Heart right ventricle (tissue), 16 donors: ENCODE results near the gene ADCK2. TPM values are rescaled to one million over a fixed set of nuclear protein-coding genes. Genes with fewer than 3 reads are reported as not detected.

Source experiments
- ATAC-seq, 8 donors: fragments of 200-7000 bp; cut with Tn5 transposase; one replicate each; pipeline ENCODE4 v1.9.1; 2020; ENCODE audit warnings: mild to moderate bottlenecking in 8 of 8, moderate library complexity in 8 of 8, moderate number of reproducible peaks in 1 of 8
- DNase-seq, 2 donors: peaks; one replicate each; pipeline ENCODE4 v3.0.0-alpha.2; 2020
- H3K27ac ChIP-seq, 10 donors: fragments of 200-600 bp; sonication (generic) in 2 of 10; one replicate each; pipeline versions ENCODE4 v1.5.0 to v1.8.0; 2020 to 2022; ENCODE audit warnings: mild to moderate bottlenecking in 3 of 10
- H3K27me3 ChIP-seq, 7 donors: fragments of 200-600 bp; one replicate each; pipeline ENCODE4 v1.8.0; 2021 to 2022; ENCODE audit warnings: mild to moderate bottlenecking in 2 of 7
- H3K36me3 ChIP-seq, 9 donors: fragments of 200-600 bp; sonication (generic) in 1 of 9; one replicate each; pipeline versions ENCODE4 v1.5.0 to v1.8.0; 2020 to 2022; ENCODE audit warnings: mild to moderate bottlenecking in 2 of 9
- H3K4me1 ChIP-seq, 9 donors: fragments of 200-600 bp; sonication (generic) in 1 of 9; one replicate each; pipeline versions ENCODE4 v1.5.0 to v1.8.0; 2020 to 2022; ENCODE audit warnings: mild to moderate bottlenecking in 4 of 9
- H3K4me3 ChIP-seq, 10 donors: fragments of 200-600 bp; sonication (generic) in 2 of 10; one replicate each; pipeline versions ENCODE4 v1.5.0 to v1.8.0; 2020 to 2022; ENCODE audit warnings: mild to moderate bottlenecking in 7 of 10, moderate library complexity in 2 of 10
- H3K9me3 ChIP-seq, 11 donors: fragments of 200-600 bp in 10 of 11; sonication (generic) in 2 of 11; one replicate each; pipeline versions ENCODE4 v1.5.0 to v1.8.0; 2013 to 2022; ENCODE audit warnings: mild to moderate bottlenecking in 2 of 11, control low read depth in 1 of 11, moderate library complexity in 1 of 11
- WGBS, 2 donors: extraction: QIAGEN DNeasy Blood & Tissue Kit; methylation state at CpG; one replicate each; pipeline ENCODE4 v1.1.7; 2013; ENCODE audit warnings: inconsistent platforms in 1 of 2; 5-methylcytosine and 5-hydroxymethylcytosine counted together
- intact Hi-C, 10 donors: fragments of 100-400 bp; cut with DNase I; formaldehyde crosslinking; loops; one replicate each; pipeline versions ENCODE4 v1.11.1 to v1.14.2; 2022
- polyA plus RNA-seq, 2 donors: library from polyadenylated mRNA; stranded (reverse); fragments of 200-250 nt; gene quantifications; one replicate each; pipeline ENCODE4 v1.2.3, GENCODE V29; 2013
- total RNA-seq, 10 donors: library from RNA; stranded (reverse); fragmentation: NEBNext Ultra II Directional in 3 of 10; extraction: Animal tissue kit (Norgen Biotek cat#: 25700) in 3 of 10; gene quantifications; one replicate each; pipeline versions ENCODE4 v1.2.1 to v1.2.4, GENCODE V29; 2021 to 2023
- TF ChIP-seq, protein P1 (sequence below), 9 donors: fragments of 200-600 bp; sonication (generic) in 2 of 9; IDR thresholded peaks; one replicate each; pipeline versions ENCODE4 v1.5.0 to v1.8.0; 2021 to 2022; ENCODE audit warnings: antibody characterized with exemption in 9 of 9, mild to moderate bottlenecking in 5 of 9, moderate library complexity in 1 of 9
- donor health status: Arrhythmogenic right ventricular cardiomyopathy.
- donor health status: ischemic (EF 13 %, LVEDD 7.1; RV severe dilation, severe dysfunction).
- donor health status: healthy with polysubstance abuse.
- donor health status: DM: no; HTN: yes; CAD: no.
- donor health status: DM: no; HTN: no; CAD: no.
- donor health status: ischemic (EF 25% LVEDD 6.9; RV normal size, moderate dysfunction).
- donor health status: ischemic (EF 25% LVEDD 5.7; RV mildly dilated, moderate dysfunction).
- donor health status: healthy.
- donor health status: DM: yes; HTN: yes; CAD: no.
- donor health status: Ischemic cardiomyopathy.
- donor health status: ischemic (EF 35%, LVEDD 5.7; RV mildly dilated, moderate dysfunction).
- donor health status: nonischemic (EF 11% LVEDD 7.7; RV severe dilation, severe dysfunction).
- donor health status: DM: yes; HTN: yes; CAD: no.
- donor health status: PGD.
- donor health status: ischemic (EF 29% LVEDD 5.4; RV normal size, mild dysfunction).
- donor health status: nonischemic (EF 23%, LVEDD 6.1; RV moderate dilation, normal function).

Gene ADCK2
- total and polyA plus RNA-seq, 12 donors = 5.6 to 11.4 (median 8.2) TPM

DNA sequence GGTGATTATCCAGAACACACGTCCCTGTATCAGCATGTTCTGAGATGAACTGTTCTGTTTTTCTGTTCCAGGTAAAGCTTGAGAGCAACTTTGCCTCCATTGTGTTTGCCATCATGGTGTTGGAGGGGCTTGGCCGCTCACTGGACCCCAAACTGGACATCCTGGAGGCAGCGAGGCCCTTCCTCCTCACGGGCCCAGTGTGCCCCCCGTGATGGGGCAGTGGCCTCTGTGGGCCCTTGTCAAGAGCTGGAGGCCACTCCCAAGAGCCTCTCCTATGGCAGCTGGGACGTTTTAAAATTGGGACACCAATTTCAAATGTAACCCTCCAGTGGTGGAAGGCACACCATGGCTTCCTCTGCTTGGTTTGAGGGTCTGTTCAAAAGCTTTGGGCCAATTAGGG is 21.8 kb downstream of the ADCK2 start:
- TF ChIP-seq, protein P1, sequence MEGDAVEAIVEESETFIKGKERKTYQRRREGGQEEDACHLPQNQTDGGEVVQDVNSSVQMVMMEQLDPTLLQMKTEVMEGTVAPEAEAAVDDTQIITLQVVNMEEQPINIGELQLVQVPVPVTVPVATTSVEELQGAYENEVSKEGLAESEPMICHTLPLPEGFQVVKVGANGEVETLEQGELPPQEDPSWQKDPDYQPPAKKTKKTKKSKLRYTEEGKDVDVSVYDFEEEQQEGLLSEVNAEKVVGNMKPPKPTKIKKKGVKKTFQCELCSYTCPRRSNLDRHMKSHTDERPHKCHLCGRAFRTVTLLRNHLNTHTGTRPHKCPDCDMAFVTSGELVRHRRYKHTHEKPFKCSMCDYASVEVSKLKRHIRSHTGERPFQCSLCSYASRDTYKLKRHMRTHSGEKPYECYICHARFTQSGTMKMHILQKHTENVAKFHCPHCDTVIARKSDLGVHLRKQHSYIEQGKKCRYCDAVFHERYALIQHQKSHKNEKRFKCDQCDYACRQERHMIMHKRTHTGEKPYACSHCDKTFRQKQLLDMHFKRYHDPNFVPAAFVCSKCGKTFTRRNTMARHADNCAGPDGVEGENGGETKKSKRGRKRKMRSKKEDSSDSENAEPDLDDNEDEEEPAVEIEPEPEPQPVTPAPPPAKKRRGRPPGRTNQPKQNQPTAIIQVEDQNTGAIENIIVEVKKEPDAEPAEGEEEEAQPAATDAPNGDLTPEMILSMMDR (IDR thresholded peaks at IDR 0.05) = no peak
- 84 to 90% methylated on average over 6 of the region's 6 CpGs for WGBS, 2 donors
- H3K9me3 ChIP-seq = no peaks in the 10 kb centered on the region
- H3K4me3 ChIP-seq = no peak overlapping the region
- DNase-seq (no peak), ATAC-seq (no peak)
- H3K27ac ChIP-seq = no peak overlapping the region
- peaks cover 0 to 39% (median 6%) of the 10 kb centered on the region in 9 donors for H3K36me3 ChIP-seq
- H3K27me3 ChIP-seq = no peaks in the 10 kb centered on the region
- intact Hi-C loops = loop anchor here in 2 of 10 donors (10.0 kb wide), 2 partner anchors 230 to 320 kb away; partner anchors contain the start of genes BRAF (in 1 of the 2) and MRPS33 (in 1 of the 2)
- peaks cover 5 to 31% (median 27%) of the 10 kb centered on the region in 9 donors for H3K4me1 ChIP-seq

- ATAC-seq (no peak), DNase-seq (no peak)
- TF ChIP-seq, protein P1 (IDR thresholded peaks at IDR 0.05) = no peak
- Histone ChIP-seq H3K9me3 (no peaks in the 10 kb centered on the region), H3K4me1 (peaks cover 5 to 31% (median 27%) of the 10 kb centered on the region in 9 donors), H3K27ac (peak overlapping the region in 3 of 10 donors; percentile 92 to 99 (median 99)), H3K27me3 (no peaks in the 10 kb centered on the region), H3K4me3 (no peak overlapping the region), H3K36me3 (peaks cover 0 to 31% (median under 1%) of the 10 kb centered on the region in 9 donors)
- WGBS, 2 donors = 94 to 95% methylated on average over 11 of the region's 11 CpGs
- intact Hi-C loops = loop anchor here in 3 of 10 donors (5.0 to 10.0 kb wide), 3 partner anchors 227 to 319 kb away; partner anchors contain the start of genes BRAF (in 2 of the 3) and MRPS33 (in 1 of the 3)
These were observed 22.6 kb downstream of the ADCK2 start for GRCh38 chr7:140695381-140695780.

DNA sequence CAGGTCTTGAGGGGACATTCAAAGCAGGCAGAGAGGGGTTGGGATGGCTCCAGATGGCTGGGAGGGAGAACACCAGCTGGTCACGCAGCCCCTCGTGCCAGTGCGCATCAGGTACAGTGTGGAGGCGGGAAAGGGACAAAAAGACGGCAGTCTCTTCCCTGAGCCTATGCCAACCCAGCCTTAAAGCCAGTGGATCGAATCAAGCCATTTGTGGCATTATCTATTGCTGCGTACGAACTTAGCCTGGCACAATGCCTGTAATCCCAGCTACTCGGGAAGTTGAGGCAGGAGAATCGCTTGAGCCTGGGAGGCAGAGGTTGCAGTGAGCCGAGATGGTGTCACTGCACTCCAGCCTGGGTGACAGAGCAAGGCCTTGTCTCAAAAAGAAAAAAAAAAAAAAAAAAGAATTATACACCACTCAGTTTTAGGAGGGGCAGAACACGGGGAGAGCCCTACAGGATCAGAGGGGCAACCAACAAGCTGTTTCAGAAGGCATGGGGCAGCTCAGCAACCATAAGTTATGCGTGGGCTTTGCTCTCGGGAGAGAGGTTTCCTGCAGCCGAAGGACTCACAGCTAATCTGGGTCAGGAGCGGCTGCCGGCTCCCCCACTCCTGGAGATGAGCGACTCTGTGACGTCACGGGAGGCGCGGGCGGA is 23.4 kb downstream of the ADCK2 start:
- Histone ChIP-seq H3K27ac (peak overlapping the region; percentile 81 to 99 (median 95)), H3K4me3 (peak overlapping the region; percentile 48 to 96 (median 79)), H3K36me3 (peaks cover 0 to 27% (median 0%) of the 10 kb centered on the region in 9 donors), H3K27me3 (no peaks in the 10 kb centered on the region), H3K4me1 (peaks cover 5 to 31% (median 27%) of the 10 kb centered on the region in 9 donors), H3K9me3 (no peaks in the 10 kb centered on the region)
- DNase-seq = peak; percentile 96 to 97
- intact Hi-C loops = loop anchor here in 3 of 10 donors (5.0 to 10.0 kb wide), 3 partner anchors 226 to 319 kb away; partner anchors contain the start of genes BRAF (in 2 of the 3) and MRPS33 (in 1 of the 3)
- TF ChIP-seq, protein P1 (IDR thresholded peaks at IDR 0.05) = no peak
- 21 to 22% methylated on average over 23 of the region's 23 CpGs for WGBS, 2 donors
- ATAC-seq = peak in 6 of 8 donors; percentile 3 to 99 (median 98)

DNA sequence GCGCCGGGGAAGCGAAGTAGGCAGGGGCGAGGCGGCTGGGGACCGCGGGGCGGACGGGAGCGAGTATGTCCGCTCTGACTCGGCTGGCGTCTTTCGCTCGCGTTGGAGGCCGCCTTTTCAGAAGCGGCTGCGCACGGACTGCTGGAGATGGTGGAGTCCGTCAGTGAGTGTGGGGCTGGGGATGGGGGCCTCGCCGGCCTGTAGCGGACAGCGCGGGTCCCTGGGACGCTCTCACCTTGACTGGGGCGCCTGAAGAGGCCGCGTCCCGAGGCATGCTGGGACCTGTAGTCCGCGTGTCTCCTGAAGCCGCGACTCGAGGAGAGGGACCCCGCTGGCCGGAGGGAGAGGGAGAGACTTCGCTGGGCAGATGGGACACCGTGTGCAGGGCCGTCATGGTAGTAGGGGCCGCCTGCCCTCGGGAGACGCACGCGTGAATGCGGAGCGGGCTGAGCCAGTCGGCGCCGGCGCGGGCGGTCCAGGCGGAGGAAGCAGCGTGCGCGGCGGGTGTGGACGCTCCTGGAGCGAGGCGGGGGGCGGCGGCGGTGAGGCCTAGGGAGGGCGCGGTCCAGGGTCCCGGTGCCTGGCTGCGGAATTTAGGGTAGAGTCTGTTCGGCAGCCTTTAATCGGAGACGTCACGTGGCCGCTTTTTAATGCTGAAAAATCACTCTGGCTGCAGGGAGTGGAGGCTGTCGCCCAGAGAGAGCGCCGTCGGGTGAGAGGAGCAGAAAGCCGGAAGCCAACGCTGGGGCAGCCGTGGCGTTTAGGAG is 24.1 kb downstream of the ADCK2 start, which contains the start of gene NDUFB2:
Gene NDUFB2 (plus strand): TSS at position 29 of the 767 bp plus-strand sequence. CDS start 37 bp downstream, at position 66.
- peak; percentile 91 to 97 (median 94) for ATAC-seq

More for the DNA sequence above, 24.1 kb downstream of the ADCK2 start, which contains the start of gene NDUFB2:
- TF ChIP-seq, protein P1 (IDR thresholded peaks at IDR 0.05) = no peak
- peaks cover 5 to 31% (median 27%) of the 10 kb centered on the region in 9 donors for H3K4me1 ChIP-seq
- no peaks in the 10 kb centered on the region for H3K9me3 ChIP-seq
- H3K36me3 ChIP-seq = peaks cover 0 to 20% (median 0%) of the 10 kb centered on the region in 9 donors
- peak within 1 kb of the TSS; percentile 48 to 96 (median 79) for H3K4me3 ChIP-seq
- DNase-seq = peak; percentile 50 to 53
- H3K27me3 ChIP-seq = no peaks in the 10 kb centered on the region
- peak within 1 kb of the TSS; percentile 81 to 99 (median 95) for H3K27ac ChIP-seq
- intact Hi-C loops = loop anchor here in 3 of 10 donors (5.0 to 10.0 kb wide), 3 partner anchors 225 to 318 kb away; partner anchors contain the start of genes BRAF (in 2 of the 3) and MRPS33 (in 1 of the 3)
- 0% methylated on average over 82 of the region's 82 CpGs for WGBS, 2 donors
